Natural killer cell (primary cell): ENCODE measurements around the gene MAD1L1. TPM values are rescaled to one million over a fixed set of nuclear protein-coding genes. Genes with fewer than 3 reads are reported as not detected.

Experiments used
- ATAC-seq, 3 donors: fragments of 150-1000 bp in 2 of 3; fragments of 200-7000 bp in 1 of 3; cut with Tn5 transposase; 1 replicate in 1 of 3; 2 replicates in 2 of 3; pipeline ENCODE4 v1.10.0; 2021; ENCODE audit warnings: mild to moderate bottlenecking in 2 of 3, moderate library complexity in 2 of 3
- DNase-seq, 2 donors: peaks; one replicate each; pipeline versions ENCODE4 v3.0.0 to v3.0.0-alpha.2; 2013 to 2021; ENCODE audit warnings: mixed read lengths in 1 of 2
- H3K27ac ChIP-seq: one replicate; pipeline ENCODE4 v1.5.1; 2013; ENCODE audit warnings: mild to moderate bottlenecking, low read length
- H3K27me3 ChIP-seq: one replicate; pipeline ENCODE4 v1.6.1; 2013; ENCODE audit warnings: low read length; ENCODE audit not compliant: control insufficient read depth, insufficient read depth
- H3K36me3 ChIP-seq: one replicate; pipeline ENCODE4 v1.6.1; 2013; ENCODE audit warnings: low read length; ENCODE audit not compliant: control insufficient read depth, insufficient read depth
- H3K4me1 ChIP-seq: one replicate; pipeline ENCODE4 v1.6.1; 2013; ENCODE audit warnings: low read length; ENCODE audit not compliant: control insufficient read depth, insufficient read depth
- H3K4me3 ChIP-seq: one replicate; pipeline ENCODE4 v1.5.1; 2013; ENCODE audit warnings: low read length
- H3K9me3 ChIP-seq: one replicate; pipeline ENCODE4 v1.6.1; 2013; ENCODE audit warnings: low read length; ENCODE audit not compliant: control insufficient read depth, insufficient read depth
- H3K27ac Mint-ChIP-seq, 2 donors: one replicate each; pipeline ENCODE4 v1.8.0; 2022; ENCODE audit warnings: mild to moderate bottlenecking in 2 of 2, mixed read lengths in 2 of 2, moderate library complexity in 1 of 2
- H3K27me3 Mint-ChIP-seq, 2 donors: one replicate each; pipeline ENCODE4 v1.8.0; 2022; ENCODE audit warnings: low read depth in 2 of 2, mixed read lengths in 2 of 2
- H3K36me3 Mint-ChIP-seq: one replicate; pipeline ENCODE4 v1.8.0; 2022; ENCODE audit warnings: mixed read lengths
- H3K4me1 Mint-ChIP-seq, 2 donors: one replicate each; pipeline ENCODE4 v1.8.0; 2022; ENCODE audit warnings: mixed read lengths in 2 of 2
- H3K4me3 Mint-ChIP-seq: one replicate; pipeline ENCODE4 v1.8.0; 2022; ENCODE audit warnings: mild to moderate bottlenecking, moderate library complexity, mixed read lengths
- H3K9me3 Mint-ChIP-seq, 2 donors: one replicate each; pipeline ENCODE4 v1.8.0; 2022; ENCODE audit warnings: mixed read lengths in 2 of 2
- CTCF ChIP-seq: fragments of 200-600 bp; IDR thresholded peaks from one replicate; pipeline ENCODE4 v1.8.0; 2022; ENCODE audit warnings: antibody characterized with exemption
- WGBS: methylation state at CpG from one replicate; pipeline ENCODE4 v1.1.7; 2013; ENCODE audit warnings: missing lambda C conversion rate; ENCODE audit not compliant: insufficient coverage; 5-methylcytosine and 5-hydroxymethylcytosine counted together
- intact Hi-C: fragments of 100-400 bp; cut with micrococcal nuclease; formaldehyde crosslinking; loops from one replicate; pipeline ENCODE4 v1.14.2; 2022
- total RNA-seq, 4 donors: library from RNA; stranded (reverse); fragments of 120-200 nt in 1 of 4; gene quantifications; one replicate each; pipeline versions ENCODE4 v1.2.3 to v1.2.4, GENCODE V29; 2013 to 2022

The MAD1L1 gene
- total RNA-seq, 3 donors from 2014 or later (not counting 1 experiment from before 2014, with no cell fraction given) = 53.6 to 81.2 (median 77.4) TPM

GRCh38 chr7:2084781-2085505 lies 147.8 kb downstream of the MAD1L1 start:
- H3K4me1 ChIP-seq = peaks cover 28% of the 10 kb centered on the region
- intact Hi-C loops = no loop called here
- no peaks in the 10 kb centered on the region for H3K36me3 ChIP-seq
- H3K9me3 Mint-ChIP-seq = no peaks in the 10 kb centered on the region
- peak overlapping the region; percentile 72 for H3K4me3 Mint-ChIP-seq
- TF ChIP-seq CTCF = no peak
- peaks cover 7% of the 10 kb centered on the region for H3K36me3 Mint-ChIP-seq
- H3K4me1 Mint-ChIP-seq = peaks cover 32 to 33% of the 10 kb centered on the region in 2 donors
- H3K27ac Mint-ChIP-seq = peak overlapping the region; percentile 69 to 83
- no peak overlapping the region for H3K27ac ChIP-seq
- ATAC-seq = peak; percentile 47 to 81 (median 76)
- no peak overlapping the region for H3K4me3 ChIP-seq
- H3K9me3 ChIP-seq = no peaks in the 10 kb centered on the region
- WGBS = 70% methylated on average over 25 of the region's 25 CpGs
- peak in 1 of 2 donors; percentile 46 for DNase-seq
- H3K27me3 ChIP-seq = no peaks in the 10 kb centered on the region
- peaks cover 6 to 11% of the 10 kb centered on the region in 2 donors for H3K27me3 Mint-ChIP-seq

GRCh38 chr7:2084331-2084730 lies 148.4 kb downstream of the MAD1L1 start:
- peak overlapping the region in 1 of 2 donors; percentile 69 for H3K27ac Mint-ChIP-seq
- Histone ChIP-seq H3K9me3 (no peaks in the 10 kb centered on the region), H3K36me3 (no peaks in the 10 kb centered on the region), H3K27me3 (no peaks in the 10 kb centered on the region), H3K4me1 (peaks cover 31% of the 10 kb centered on the region), H3K4me3 (no peak overlapping the region), H3K27ac (no peak overlapping the region)
- peaks cover 6 to 9% of the 10 kb centered on the region in 2 donors for H3K27me3 Mint-ChIP-seq
- ATAC-seq = peak; percentile 48 to 67 (median 62)
- H3K4me1 Mint-ChIP-seq = peaks cover 33 to 37% of the 10 kb centered on the region in 2 donors
- TF ChIP-seq CTCF = no peak
- peak overlapping the region; percentile 72 for H3K4me3 Mint-ChIP-seq
- WGBS = 53% methylated on average over 18 of the region's 18 CpGs
- H3K36me3 Mint-ChIP-seq = peaks cover 7% of the 10 kb centered on the region
- intact Hi-C loops = no loop called here
- H3K9me3 Mint-ChIP-seq = no peaks in the 10 kb centered on the region
- DNase-seq = peak in 1 of 2 donors; percentile 45

- Histone ChIP-seq H3K36me3 (no peaks in the 10 kb centered on the region), H3K9me3 (no peaks in the 10 kb centered on the region), H3K4me1 (peaks cover 31% of the 10 kb centered on the region), H3K27ac (no peak overlapping the region), H3K27me3 (no peaks in the 10 kb centered on the region), H3K4me3 (no peak overlapping the region)
- H3K27ac Mint-ChIP-seq = no peak overlapping the region
- no peak for TF ChIP-seq CTCF
- H3K4me3 Mint-ChIP-seq = peak overlapping the region; percentile 72
- WGBS = 98% methylated on average over 17 of the region's 17 CpGs
- intact Hi-C loops = no loop called here
- peaks cover 6 to 9% of the 10 kb centered on the region in 2 donors for H3K27me3 Mint-ChIP-seq
- no peaks in the 10 kb centered on the region for H3K9me3 Mint-ChIP-seq
- DNase-seq (no peak), ATAC-seq (no peak)
- H3K36me3 Mint-ChIP-seq = peaks cover 7% of the 10 kb centered on the region
- peaks cover 33 to 37% of the 10 kb centered on the region in 2 donors for H3K4me1 Mint-ChIP-seq
Observed at GRCh38 chr7:2083362-2083761, 149.4 kb downstream of the MAD1L1 start.
